K562 (cell line): ENCODE measurements around the gene OCIAD1. TPM values are rescaled to one million over a fixed set of nuclear protein-coding genes. Genes with fewer than 3 reads are reported as not detected.

Experiments
- ATAC-seq: fragments of 200-7000 bp; cut with Tn5 transposase; 3 replicates; pipeline ENCODE4 v1.9.1; 2020; ENCODE audit warnings: moderate library complexity
- BruUV-seq: library from RNA; stranded (reverse); fragments of 400-500 nt; replicated peaks from 2 replicates; lab custom pipeline; 2021; lab: Mats Ljungman, UMichigan
- CTCF ChIA-PET: fragments of 300-600 bp; formaldehyde crosslinking; extraction: SDS; loops from one replicate; lab custom pipeline; 2021; ENCODE audit warnings: low intra/inter-chr PET ratio; lab: Yijun Ruan, JAX
- POLR2A ChIA-PET: fragments of 300-600, 350-650 bp; sonication (Branson Sonifier 250); formaldehyde crosslinking; extraction: SDS; loops from one replicate; lab custom pipeline; 2021; ENCODE audit warnings: antibody characterized with exemption, inconsistent platforms; lab: Yijun Ruan, JAX
- DNase-seq, 4 experiments: peaks; one replicate each; pipeline versions ENCODE4 v3.0.0 to v3.0.0-alpha.2; 2011 to 2018; ENCODE audit warnings: low spot score in 3 of 4, mixed read lengths in 3 of 4; ENCODE audit errors: extremely low read depth in 1 of 4
- FAIRE-seq: peaks from 2 replicates; lab custom pipeline; 2011; peaks lifted over from hg19 to GRCh38; lab: Jason Lieb, UNC
- H2AFZ ChIP-seq: 2 replicates; pipeline ENCODE4 v1.6.0; 2011; ENCODE audit warnings: low read depth, low read length, control low read depth, inconsistent platforms
- H3K27ac ChIP-seq: fragments of 200-600 bp; 3 replicates; pipeline ENCODE4 v1.8.0; 2011; ENCODE audit warnings: low read depth, mild to moderate bottlenecking, control low read depth, inconsistent platforms, low read length, moderate library complexity, mixed read lengths; ENCODE audit errors: extremely low read depth
- H3K27me3 ChIP-seq, 2 experiments: fragments of 300-600 bp in 1 of 2; 2 replicates in 1 of 2; 3 replicates in 1 of 2; pipeline versions ENCODE4 v1.6.0 to v1.8.0; 2011; ENCODE audit warnings: inconsistent platforms in 2 of 2, low read length in 2 of 2, mild to moderate bottlenecking in 1 of 2, mixed read lengths in 1 of 2, moderate library complexity in 1 of 2; ENCODE audit not compliant: control insufficient read depth in 2 of 2, insufficient read depth in 2 of 2
- H3K36me3 ChIP-seq: fragments of 300-600 bp; 3 replicates; pipeline ENCODE4 v1.8.0; 2011; ENCODE audit warnings: mild to moderate bottlenecking, low read length, inconsistent platforms; ENCODE audit not compliant: control insufficient read depth, insufficient read depth
- H3K4me1 ChIP-seq, 2 experiments: fragments of 200-600 bp in 1 of 2; replicated peaks in 1 of 2; 2 replicates in 1 of 2; 3 replicates in 1 of 2; pipeline versions ENCODE4 v1.5.1 to v1.8.0; 2011; ENCODE audit warnings: inconsistent platforms in 2 of 2, low read length in 2 of 2, mild to moderate bottlenecking in 1 of 2, mixed read lengths in 1 of 2, moderate library complexity in 1 of 2; ENCODE audit not compliant: control insufficient read depth in 2 of 2, insufficient read depth in 2 of 2
- H3K4me2 ChIP-seq: 2 replicates; pipeline ENCODE4 v1.6.1; 2011; ENCODE audit warnings: low read length, control low read depth, inconsistent platforms, mixed read lengths; ENCODE audit not compliant: insufficient read depth
- H3K4me3 ChIP-seq: fragments of 200-600 bp; sonication (generic), shearing (Covaris generic); 2 replicates; pipeline ENCODE4 v1.5.1; 2016; ENCODE audit warnings: control low read depth, inconsistent platforms
- H3K79me2 ChIP-seq: fragments of 200-600 bp; 3 replicates; pipeline ENCODE4 v1.8.0; 2011; ENCODE audit warnings: low read length, inconsistent platforms; ENCODE audit not compliant: control insufficient read depth, insufficient read depth
- H3K9ac ChIP-seq, 2 experiments: 2 replicates each; pipeline versions ENCODE4 v1.6.0 to v1.6.1; 2011; ENCODE audit warnings: low read depth in 2 of 2, low read length in 2 of 2, control low read depth in 1 of 2, inconsistent platforms in 1 of 2, mild to moderate bottlenecking in 1 of 2, mixed read lengths in 1 of 2; ENCODE audit not compliant: insufficient read depth in 1 of 2
- H3K9me1 ChIP-seq: one replicate; pipeline ENCODE4 v1.6.0; 2011; ENCODE audit warnings: inconsistent platforms, mild to moderate bottlenecking, low read length, moderate library complexity; ENCODE audit not compliant: control insufficient read depth, insufficient read depth
- H3K9me3 ChIP-seq: replicated peaks from 2 replicates; pipeline ENCODE4 v1.5.1; 2011; ENCODE audit warnings: low read depth, low read length, inconsistent platforms; ENCODE audit not compliant: control insufficient read depth, insufficient read depth
- H4K20me1 ChIP-seq: replicated peaks from 2 replicates; pipeline ENCODE4 v1.6.1; 2011; ENCODE audit warnings: low read length, inconsistent platforms, mixed read lengths; ENCODE audit not compliant: control insufficient read depth, insufficient read depth
- CHD1 ChIP-seq: fragments of 200-600 bp; sonication (generic); IDR thresholded peaks from one replicate; pipeline ENCODE4 v1.6.1; 2012; ENCODE audit warnings: mild to moderate bottlenecking, moderate library complexity, low read length, inconsistent platforms
- CREM ChIP-seq: IDR thresholded peaks from 2 replicates; pipeline ENCODE4 v1.6.1; 2014; ENCODE audit warnings: antibody characterized with exemption, low read depth
- CSDE1 ChIP-seq, 2 experiments: fragments of 450-650 bp; IDR thresholded peaks; 2 replicates each; pipeline ENCODE4 v1.6.1; 2016; ENCODE audit warnings: mild to moderate bottlenecking in 1 of 2
- DMBX1 ChIP-seq: fragments of 250-450 bp; sonication (Bioruptor Pico); IDR thresholded peaks from 2 replicates; pipeline ENCODE4 v1.8.0; 2022; ENCODE audit warnings: inconsistent platforms, mild to moderate bottlenecking, moderate library complexity, borderline replicate concordance
- EP400 ChIP-seq: fragments of 450-650 bp; IDR thresholded peaks from 2 replicates; pipeline ENCODE4 v1.6.1; 2017; ENCODE audit warnings: antibody characterized with exemption, mild to moderate bottlenecking, moderate library complexity
- KLF6 ChIP-seq: fragments of 250-450 bp; sonication (Bioruptor Pico); IDR thresholded peaks from 2 replicates; pipeline ENCODE4 v1.4.0; 2020; ENCODE audit warnings: mild to moderate bottlenecking, moderate library complexity, borderline replicate concordance
- NFXL1 ChIP-seq: fragments of 450-650 bp; formaldehyde crosslinking; IDR thresholded peaks from 2 replicates; pipeline ENCODE4 v1.4.0; 2021; ENCODE audit warnings: mild to moderate bottlenecking
- NFYB ChIP-seq: IDR thresholded peaks from 2 replicates; pipeline ENCODE4 v1.6.1; 2011; ENCODE audit warnings: mild to moderate bottlenecking, moderate library complexity; ENCODE audit not compliant: insufficient read length; ENCODE audit errors: extremely low read depth
- PHF21A ChIP-seq: fragments of 450-650 bp; IDR thresholded peaks from 2 replicates; pipeline ENCODE4 v1.6.1; 2017; ENCODE audit warnings: low read depth, borderline replicate concordance
- PTTG1 ChIP-seq: fragments of 450-650 bp; IDR thresholded peaks from 2 replicates; pipeline ENCODE4 v1.6.1; 2016; ENCODE audit warnings: low read depth, mild to moderate bottlenecking, missing genetic modification characterization, missing compliant biosample characterization
- RAD21 ChIP-seq, 2 experiments: fragments of 250-450 bp in 1 of 2; fragments of 450-650 bp in 1 of 2; sonication (Bioruptor Pico) in 1 of 2; formaldehyde crosslinking in 1 of 2; IDR thresholded peaks in 1 of 2; conservative IDR thresholded peaks in 1 of 2; 2 replicates each; pipeline versions ENCODE4 v1.4.0 to v1.8.0; 2020 to 2022; ENCODE audit warnings: mild to moderate bottlenecking in 2 of 2, moderate library complexity in 1 of 2
- TAL1 ChIP-seq: fragments of 450-650 bp; IDR thresholded peaks from 2 replicates; pipeline ENCODE4 v1.6.1; 2016; ENCODE audit warnings: mild to moderate bottlenecking
- ZBTB33 ChIP-seq: sonication (generic); formaldehyde crosslinking; IDR thresholded peaks from 2 replicates; pipeline ENCODE4 v1.8.1; 2023; ENCODE audit warnings: mild to moderate bottlenecking, missing genetic modification reagents
- ZBTB9 ChIP-seq: fragments of 450-650 bp; formaldehyde crosslinking; IDR thresholded peaks from 2 replicates; pipeline ENCODE4 v1.4.0; 2020; ENCODE audit warnings: mild to moderate bottlenecking, moderate library complexity
- ZFX ChIP-seq: sonication (generic); formaldehyde crosslinking; IDR thresholded peaks from 2 replicates; pipeline ENCODE4 v1.8.0; 2022; ENCODE audit warnings: mild to moderate bottlenecking, missing genetic modification reagents, moderate library complexity
- ZKSCAN3 ChIP-seq: fragments of 250-450 bp; sonication (Bioruptor Pico); IDR thresholded peaks from 2 replicates; pipeline ENCODE4 v1.4.0; 2020
- ZNF121 ChIP-seq: sonication (generic); formaldehyde crosslinking; conservative IDR thresholded peaks from 2 replicates; pipeline ENCODE4 v1.8.0; 2022; ENCODE audit warnings: missing genetic modification reagents
- WGBS: fragments of 100-300 bp; shearing (Covaris generic); methylation state at CpG from one replicate; pipeline ENCODE4 v1.1.6; 2016; ENCODE audit warnings: low coverage, mixed read lengths; ENCODE audit not compliant: insufficient coverage; ENCODE audit errors: missing lambda C conversion rate; 5-methylcytosine and 5-hydroxymethylcytosine counted together
- in situ Hi-C: fragments of 300-500 bp; cut with MboI; formaldehyde crosslinking; loops from 4 replicates; pipeline ENCODE4 v1.15.0; 2018; ENCODE audit warnings: inconsistent platforms, mixed read lengths
- intact Hi-C: fragments of 100-400 bp; cut with micrococcal nuclease; formaldehyde crosslinking; loops from 2 replicates; pipeline ENCODE4 v1.14.2; 2022
- polyA plus RNA-seq, 8 experiments: library from polyadenylated mRNA; depleted of rRNA in 4 of 8; stranded (reverse) in 5 of 8; unstranded in 3 of 8; fragments of >200 nt; fragmentation: Nextera tagmentation in 2 of 8; fragmentation: Illumina TruSeq in 1 of 8; extraction: Ambion mirVana in 2 of 8; extraction: Trizol in 1 of 8; gene quantifications; 2 replicates each; pipeline versions ENCODE4 v1.2.1 to v1.2.3, GENCODE V29; 2011 to 2014; ENCODE audit warnings: inconsistent platforms in 1 of 8, missing spikeins in 1 of 8
- total RNA-seq, 7 experiments: library from RNA; depleted of rRNA in 6 of 7; stranded (reverse); fragments of >200 nt in 6 of 7; fragmentation: Illumina TruSeq in 2 of 7; extraction: Trizol in 2 of 7; gene quantifications; 2 replicates each; pipeline versions ENCODE4 v1.2.1 to v1.2.3, GENCODE V29; 2011 to 2021; ENCODE audit warnings: low replicate concordance in 1 of 7
- TF ChIP-seq, protein P1 (sequence below): fragments of 450-650 bp; IDR thresholded peaks from 2 replicates; pipeline ENCODE4 v1.6.1; 2017; ENCODE audit warnings: mild to moderate bottlenecking, moderate library complexity

OCIAD1 gene
- total and polyA plus RNA-seq, 9 of the 15 experiments (the other 6 are each of a cell fraction or from before 2014, with no cell fraction given), result 99.0 to 358 (median 196) TPM

GRCh38 chr4:48907706-48908477 is 77.0 kb downstream of the OCIAD1 start:
- ATAC-seq (no peak), FAIRE-seq (no peak), DNase-seq (peak in 1 of 4 experiments; percentile 9)
- H3K36me3 ChIP-seq, result no peaks in the 10 kb centered on the region
- intact Hi-C loops, result no loop called here
- H3K4me3 ChIP-seq, result no peak overlapping the region
- H3K9me1 ChIP-seq, result no peaks in the 10 kb centered on the region
- WGBS, result 44% methylated on average over 7 of the region's 7 CpGs
- H2AFZ ChIP-seq, result no peak overlapping the region
- no peaks in the 10 kb centered on the region for H4K20me1 ChIP-seq
- H3K9ac ChIP-seq, result no peak overlapping the region
- no peaks in the 10 kb centered on the region for H3K9me3 ChIP-seq
- H3K4me2 ChIP-seq, result no peak overlapping the region
- H3K27ac ChIP-seq, result no peak overlapping the region
- peaks cover 0 to 3% of the 10 kb centered on the region in 2 experiments; a peak in 1 of 5 replicates for H3K27me3 ChIP-seq
- H3K79me2 ChIP-seq, result no peaks in the 10 kb centered on the region
- POLR2A ChIA-PET, result interaction anchor here (0.7 kb wide), 1 partner anchor 46 kb away, joined by 3 read pairs; no protein-coding TSS in a partner anchor
- CTCF ChIA-PET, result no interaction called here
- in situ Hi-C loops, result no loop called here
- no TSS peak for BruUV-seq
- H3K4me1 ChIP-seq, result peaks cover 0 to 6% of the 10 kb centered on the region in 2 experiments; a peak in 2 of 5 replicates
- TF ChIP-seq KLF6 (CRISPR knock-in tag), result peak; percentile 64; the same call in 1 of the 2 replicates
- peak; percentile 63; the same call in 1 of the 2 replicates for TF ChIP-seq NFXL1 (CRISPR knock-in tag)
- no peak for TF ChIP-seq RAD21 (CRISPR knock-in tag; conservative IDR thresholded peaks at IDR 0.05 in 1 of 2, IDR thresholded peaks at IDR 0.05 in 1 of 2)
- TF ChIP-seq ZBTB9 (CRISPR knock-in tag), result no peak
- TF ChIP-seq TAL1, result no peak
- no peak for TF ChIP-seq NFYB
- TF ChIP-seq ZKSCAN3 (CRISPR knock-in tag), result no peak
- TF ChIP-seq, protein P1, sequence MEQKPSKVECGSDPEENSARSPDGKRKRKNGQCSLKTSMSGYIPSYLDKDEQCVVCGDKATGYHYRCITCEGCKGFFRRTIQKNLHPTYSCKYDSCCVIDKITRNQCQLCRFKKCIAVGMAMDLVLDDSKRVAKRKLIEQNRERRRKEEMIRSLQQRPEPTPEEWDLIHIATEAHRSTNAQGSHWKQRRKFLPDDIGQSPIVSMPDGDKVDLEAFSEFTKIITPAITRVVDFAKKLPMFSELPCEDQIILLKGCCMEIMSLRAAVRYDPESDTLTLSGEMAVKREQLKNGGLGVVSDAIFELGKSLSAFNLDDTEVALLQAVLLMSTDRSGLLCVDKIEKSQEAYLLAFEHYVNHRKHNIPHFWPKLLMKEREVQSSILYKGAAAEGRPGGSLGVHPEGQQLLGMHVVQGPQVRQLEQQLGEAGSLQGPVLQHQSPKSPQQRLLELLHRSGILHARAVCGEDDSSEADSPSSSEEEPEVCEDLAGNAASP, result no peak
- no peak for TF ChIP-seq CREM
- no peak for TF ChIP-seq PHF21A
- peak; percentile 79 for TF ChIP-seq PTTG1 (tag)
- TF ChIP-seq DMBX1 (CRISPR knock-in tag), result peak; percentile 31; the same call in 1 of the 2 replicates
- no peak for TF ChIP-seq ZBTB33 (CRISPR knock-in tag)
- TF ChIP-seq CSDE1 (IDR thresholded peaks at IDR 0.05), result no peak
- no peak for TF ChIP-seq CHD1
- no peak for TF ChIP-seq EP400
- no peak for TF ChIP-seq ZFX
- TF ChIP-seq ZNF121 (CRISPR knock-in tag), result no peak
